GM21717 (cell line): ENCODE measurements around the gene CNGA1.
"Not testable (repeated sequence)": the region's sequence is repeated elsewhere in the genome, so short reads cannot be mapped to it uniquely, and the experiment has no call there.

ENCODE experiments used
- ATAC-seq: cut with Tn5 transposase; IDR thresholded peaks from one replicate; pipeline ENCODE4 v1.9.1; 2021; ENCODE audit warnings: mild to moderate bottlenecking, moderate library complexity; ENCODE audit not compliant: unreplicated experiment

CNGA1 gene

GRCh38 chr4:47974566-47974965 is 41.9 kb downstream of the CNGA1 start:
- ATAC-seq = no peak

- ATAC-seq = no peak
These were observed 43.8 kb downstream of the CNGA1 start for GRCh38 chr4:47972721-47973120.

- peak; percentile 75 for ATAC-seq
These were observed 44.3 kb downstream of the CNGA1 start for GRCh38 chr4:47972181-47972580.

- ATAC-seq = no peak
These were observed 47.6 kb downstream of the CNGA1 start for GRCh38 chr4:47968847-47969246.

GRCh38 chr4:47954677-47955076 is 61.8 kb downstream of the CNGA1 start:
- no peak for ATAC-seq

GRCh38 chr4:47954245-47954644 is 62.2 kb downstream of the CNGA1 start:
- no peak for ATAC-seq

- ATAC-seq = no peak
These were observed 70.4 kb downstream of the CNGA1 start for GRCh38 chr4:47945930-47946726.

- ATAC-seq = no peak
These were observed 74.2 kb downstream of the CNGA1 start for GRCh38 chr4:47942081-47942819.

- ATAC-seq = no peak
These were observed 77.0 kb downstream of the CNGA1 start for GRCh38 chr4:47939456-47939855.

GRCh38 chr4:47936336-47936735 is 80.1 kb downstream of the CNGA1 start:
- no peak for ATAC-seq

- peak; percentile 58 for ATAC-seq
These were observed 82.6 kb downstream of the CNGA1 start for GRCh38 chr4:47933840-47934239.

GRCh38 chr4:47930971-47931804 is 85.3 kb downstream of the CNGA1 start:
- no peak for ATAC-seq

GRCh38 chr4:47929682-47930201 is 86.7 kb downstream of the CNGA1 start:
- ATAC-seq = no peak

GRCh38 chr4:47926667-47927258 is 89.7 kb downstream of the CNGA1 start:
- peak; percentile 96 for ATAC-seq

GRCh38 chr4:47923261-47923608 is 93.2 kb downstream of the CNGA1 start:
- ATAC-seq = not testable (repeated sequence)

GRCh38 chr4:47922436-47923260 is 93.8 kb downstream of the CNGA1 start:
- not testable (repeated sequence) for ATAC-seq

- ATAC-seq = not testable (repeated sequence)
These were observed 99.3 kb downstream of the CNGA1 start for GRCh38 chr4:47917163-47917562.

GRCh38 chr4:47915378-47915777 is 101.1 kb downstream of the CNGA1 start:
- ATAC-seq = no peak

GRCh38 chr4:47914926-47915237 is 101.6 kb downstream of the CNGA1 start:
- ATAC-seq = no peak
